ENCODE results near the gene BTBD9. TPM values are rescaled to one million over a fixed set of nuclear protein-coding genes. Genes with fewer than 3 reads are reported as not detected.

BTBD9 gene
- total and polyA plus RNA-seq, 2 experiments from 2014 or later = 13.0 to 17.0 TPM

- Histone ChIP-seq H3K27me3 (no peaks in the 10 kb centered on the region), H3K4me3 (no peak overlapping the region), H3K36me3 (replicated peaks; ENCODE audit: insufficient read depth, low read depth) (no peaks in the 10 kb centered on the region), H3K4me2 (no peak overlapping the region), H3K4me1 (ENCODE audit: insufficient read depth) (no peaks in the 10 kb centered on the region), H3K79me2 (no peaks in the 10 kb centered on the region), H2AFZ (no peak overlapping the region), H3K9me3 (ENCODE audit: low read depth) (no peaks in the 10 kb centered on the region), H4K20me1 (ENCODE audit: insufficient read depth, poor library complexity, severe bottlenecking) (no peaks in the 10 kb centered on the region), H3K9me2 (replicated peaks; ENCODE audit: insufficient read depth) (no peaks in the 10 kb centered on the region), H3K27ac (no peak overlapping the region)
- TF ChIP-seq, protein P1, sequence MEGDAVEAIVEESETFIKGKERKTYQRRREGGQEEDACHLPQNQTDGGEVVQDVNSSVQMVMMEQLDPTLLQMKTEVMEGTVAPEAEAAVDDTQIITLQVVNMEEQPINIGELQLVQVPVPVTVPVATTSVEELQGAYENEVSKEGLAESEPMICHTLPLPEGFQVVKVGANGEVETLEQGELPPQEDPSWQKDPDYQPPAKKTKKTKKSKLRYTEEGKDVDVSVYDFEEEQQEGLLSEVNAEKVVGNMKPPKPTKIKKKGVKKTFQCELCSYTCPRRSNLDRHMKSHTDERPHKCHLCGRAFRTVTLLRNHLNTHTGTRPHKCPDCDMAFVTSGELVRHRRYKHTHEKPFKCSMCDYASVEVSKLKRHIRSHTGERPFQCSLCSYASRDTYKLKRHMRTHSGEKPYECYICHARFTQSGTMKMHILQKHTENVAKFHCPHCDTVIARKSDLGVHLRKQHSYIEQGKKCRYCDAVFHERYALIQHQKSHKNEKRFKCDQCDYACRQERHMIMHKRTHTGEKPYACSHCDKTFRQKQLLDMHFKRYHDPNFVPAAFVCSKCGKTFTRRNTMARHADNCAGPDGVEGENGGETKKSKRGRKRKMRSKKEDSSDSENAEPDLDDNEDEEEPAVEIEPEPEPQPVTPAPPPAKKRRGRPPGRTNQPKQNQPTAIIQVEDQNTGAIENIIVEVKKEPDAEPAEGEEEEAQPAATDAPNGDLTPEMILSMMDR (IDR thresholded peaks at IDR 0.05; ENCODE audit: poor library complexity) = no peak
- TF ChIP-seq EZH2phosphoT487 (IDR thresholded peaks at IDR 0.05; ENCODE audit: low read depth, severe bottlenecking, unreplicated experiment) (no peak), EZH2 (IDR thresholded peaks at IDR 0.05; ENCODE audit: borderline replicate concordance) (no peak)
- DNase-seq (ENCODE audit: low spot score) = no peak
- WGBS (ENCODE audit: low lambda C conversion rate, missing lambda C conversion rate) = 93% methylated on average over 3 of the region's 3 CpGs
Observed at GRCh38 chr6:38460186-38460585, 179.5 kb downstream of the BTBD9 start.

DNA sequence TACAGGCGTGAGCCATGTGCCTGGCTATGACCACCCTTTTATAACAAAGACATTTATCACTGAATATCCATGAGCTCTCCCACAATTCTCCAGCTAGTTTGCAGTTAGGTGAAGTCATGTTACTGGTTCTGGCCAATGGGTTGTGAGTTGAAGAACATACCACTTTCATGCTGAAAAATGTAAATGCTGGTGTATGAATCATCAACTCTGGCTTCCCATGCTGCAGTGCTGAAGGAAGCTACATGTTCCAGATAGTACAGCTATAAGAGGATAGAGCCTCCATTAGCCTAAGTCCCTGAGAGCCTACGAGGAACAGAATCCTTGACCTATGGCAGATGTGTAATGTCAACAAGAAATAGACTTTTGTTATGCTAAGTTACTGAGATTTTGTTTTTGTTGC, 180.4 kb downstream of the BTBD9 start:
- no peak for TF ChIP-seq EZH2phosphoT487 (IDR thresholded peaks at IDR 0.05; ENCODE audit: low read depth, severe bottlenecking, unreplicated experiment)
- DNase-seq (ENCODE audit: low spot score) = no peak
- no peak overlapping the region for H3K27ac ChIP-seq
- H3K9me3 ChIP-seq (ENCODE audit: low read depth) = no peaks in the 10 kb centered on the region
- H3K9me2 ChIP-seq (replicated peaks; ENCODE audit: insufficient read depth) = no peaks in the 10 kb centered on the region
- no peaks in the 10 kb centered on the region for H3K79me2 ChIP-seq
- H3K36me3 ChIP-seq (replicated peaks; ENCODE audit: insufficient read depth, low read depth) = no peaks in the 10 kb centered on the region
- H2AFZ ChIP-seq = no peak overlapping the region
- H3K27me3 ChIP-seq = no peaks in the 10 kb centered on the region
- H3K4me1 ChIP-seq (ENCODE audit: insufficient read depth) = no peaks in the 10 kb centered on the region
- no peaks in the 10 kb centered on the region for H4K20me1 ChIP-seq (ENCODE audit: insufficient read depth, poor library complexity, severe bottlenecking)
- 74% methylated on average over 2 of the region's 2 CpGs for WGBS (ENCODE audit: low lambda C conversion rate, missing lambda C conversion rate)
- no peak overlapping the region for H3K4me3 ChIP-seq
- no peak overlapping the region for H3K4me2 ChIP-seq

DNA sequence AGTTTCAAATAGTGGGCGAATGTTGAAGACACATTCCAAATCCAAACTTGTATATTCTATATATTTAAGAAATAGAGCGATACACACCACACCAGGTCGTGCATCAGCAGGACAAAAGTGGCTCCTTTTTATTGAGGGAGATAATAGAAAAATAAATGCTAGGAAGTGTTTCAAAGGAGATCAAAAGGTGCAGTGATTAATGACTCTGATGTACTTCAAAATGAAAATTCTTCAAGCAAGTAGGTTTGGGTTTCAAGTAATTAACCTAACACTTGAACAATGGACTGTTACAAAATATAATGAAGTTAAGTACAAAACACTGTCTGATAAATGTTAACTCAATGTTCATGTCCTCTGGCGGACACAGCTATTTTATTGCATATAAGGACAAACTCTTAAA, 185.9 kb downstream of the BTBD9 start:
- H3K4me1 ChIP-seq (ENCODE audit: insufficient read depth) = no peaks in the 10 kb centered on the region
- 97% methylated on average over 4 of the region's 4 CpGs for WGBS (ENCODE audit: low lambda C conversion rate, missing lambda C conversion rate)
- H3K36me3 ChIP-seq (replicated peaks; ENCODE audit: insufficient read depth, low read depth) = no peaks in the 10 kb centered on the region
- TF ChIP-seq, protein P1 (IDR thresholded peaks at IDR 0.05; ENCODE audit: poor library complexity) = no peak
- TF ChIP-seq EZH2phosphoT487 (IDR thresholded peaks at IDR 0.05; ENCODE audit: low read depth, severe bottlenecking, unreplicated experiment) (no peak), EZH2 (IDR thresholded peaks at IDR 0.05; ENCODE audit: borderline replicate concordance) (no peak)
- H3K9me3 ChIP-seq (ENCODE audit: low read depth) = no peaks in the 10 kb centered on the region
- H3K27ac ChIP-seq = no peak overlapping the region
- H2AFZ ChIP-seq = no peak overlapping the region
- no peaks in the 10 kb centered on the region for H3K9me2 ChIP-seq (replicated peaks; ENCODE audit: insufficient read depth)
- H4K20me1 ChIP-seq (ENCODE audit: insufficient read depth, poor library complexity, severe bottlenecking) = no peaks in the 10 kb centered on the region
- no peak overlapping the region for H3K4me3 ChIP-seq
- H3K79me2 ChIP-seq = no peaks in the 10 kb centered on the region
- no peaks in the 10 kb centered on the region for H3K27me3 ChIP-seq
- H3K4me2 ChIP-seq = no peak overlapping the region
- no peak for DNase-seq (ENCODE audit: low spot score)

- TF ChIP-seq, protein P1 (IDR thresholded peaks at IDR 0.05; ENCODE audit: poor library complexity) = no peak
- no peak for TF ChIP-seq EZH2 (IDR thresholded peaks at IDR 0.05; ENCODE audit: borderline replicate concordance)
- no peak for TF ChIP-seq EZH2phosphoT487 (IDR thresholded peaks at IDR 0.05; ENCODE audit: low read depth, severe bottlenecking, unreplicated experiment)
- WGBS (ENCODE audit: low lambda C conversion rate, missing lambda C conversion rate) = 81% methylated on average over 6 of the region's 6 CpGs
Observed at GRCh38 chr6:38452816-38453660, 186.7 kb downstream of the BTBD9 start.

More at GRCh38 chr6:38452816-38453660, 186.7 kb downstream of the BTBD9 start:
- no peaks in the 10 kb centered on the region for H3K9me3 ChIP-seq (ENCODE audit: low read depth)
- no peak for DNase-seq (ENCODE audit: low spot score)
- H3K79me2 ChIP-seq = no peaks in the 10 kb centered on the region
- H3K36me3 ChIP-seq (replicated peaks; ENCODE audit: insufficient read depth, low read depth) = no peaks in the 10 kb centered on the region
- H4K20me1 ChIP-seq (ENCODE audit: insufficient read depth, poor library complexity, severe bottlenecking) = no peaks in the 10 kb centered on the region
- no peak overlapping the region for H3K4me2 ChIP-seq
- no peaks in the 10 kb centered on the region for H3K27me3 ChIP-seq
- no peak overlapping the region for H3K27ac ChIP-seq
- H3K4me1 ChIP-seq (ENCODE audit: insufficient read depth) = no peaks in the 10 kb centered on the region
- no peak overlapping the region for H2AFZ ChIP-seq
- H3K4me3 ChIP-seq = no peak overlapping the region
- H3K9me2 ChIP-seq (replicated peaks; ENCODE audit: insufficient read depth) = no peaks in the 10 kb centered on the region

Data from hepatocyte (in vitro differentiated cells).